K562 (cell line): Measurements from ENCODE around the gene KAT7. TPM values are rescaled to one million over a fixed set of nuclear protein-coding genes. Genes with fewer than 3 reads are reported as not detected.

ENCODE experiments used
- BCOR ChIP-seq: fragments of 450-650 bp; IDR thresholded peaks from 2 replicates; pipeline ENCODE4 v1.6.1; 2016
- C11orf30 ChIP-seq: fragments of 450-650 bp; IDR thresholded peaks from 2 replicates; pipeline ENCODE4 v1.6.1; 2016; ENCODE audit warnings: low read depth, mild to moderate bottlenecking
- CCNT2 ChIP-seq: IDR thresholded peaks from 2 replicates; pipeline ENCODE4 v1.6.1; 2011; ENCODE audit warnings: borderline replicate concordance, low read depth, mild to moderate bottlenecking, moderate library complexity, mixed read lengths, low read length; ENCODE audit not compliant: insufficient read length; ENCODE audit errors: extremely low read depth
- GABPA ChIP-seq: fragments of 200-800 bp; sonication (Bioruptor generic); conservative IDR thresholded peaks from 2 replicates; pipeline ENCODE4 v1.6.1; 2016; ENCODE audit warnings: low read depth, missing genetic modification characterization, missing compliant biosample characterization
- GATAD2B ChIP-seq: fragments of 450-650 bp; IDR thresholded peaks from 2 replicates; pipeline ENCODE4 v1.6.1; 2017; ENCODE audit warnings: mild to moderate bottlenecking, borderline replicate concordance
- HCFC1 ChIP-seq: IDR thresholded peaks from 2 replicates; pipeline ENCODE4 v1.6.1; 2012; ENCODE audit warnings: low read depth, low read length, improper control_type of control experiment
- JUN ChIP-seq, 2 experiments: sonication (generic) in 1 of 2; formaldehyde crosslinking in 1 of 2; IDR thresholded peaks; 2 replicates each; pipeline versions ENCODE4 v1.6.1 to v1.8.0; 2012 to 2022; ENCODE audit warnings: borderline replicate concordance in 2 of 2, mild to moderate bottlenecking in 2 of 2, improper control_type of control experiment in 1 of 2, low read depth in 1 of 2, low read length in 1 of 2, missing genetic modification reagents in 1 of 2
- KDM2B ChIP-seq: fragments of 250-450 bp; sonication (Bioruptor Pico); IDR thresholded peaks from 2 replicates; pipeline ENCODE4 v1.8.0; 2021; ENCODE audit warnings: mild to moderate bottlenecking, moderate library complexity
- L3MBTL2 ChIP-seq: fragments of 450-650 bp; IDR thresholded peaks from 2 replicates; pipeline ENCODE4 v1.6.1; 2016; ENCODE audit warnings: mild to moderate bottlenecking, moderate library complexity
- MAFF ChIP-seq: IDR thresholded peaks from 2 replicates; pipeline ENCODE4 v1.6.1; 2012; ENCODE audit warnings: low read length, improper control_type of control experiment
- POLR2A ChIP-seq: fragments of 450-650 bp; conservative IDR thresholded peaks from 2 replicates; pipeline ENCODE4 v1.6.1; 2016
- POU5F1 ChIP-seq: fragments of 150-350 bp; IDR thresholded peaks from 2 replicates; pipeline ENCODE4 v1.6.1; 2014; ENCODE audit warnings: borderline replicate concordance, low read length, low read depth, mild to moderate bottlenecking; ENCODE audit not compliant: partially characterized antibody
- PRPF4 ChIP-seq: fragments of 200-400 bp; formaldehyde crosslinking; IDR thresholded peaks from one replicate; pipeline ENCODE4 v1.6.1; 2017; ENCODE audit warnings: low read length, low read depth, mild to moderate bottlenecking; ENCODE audit not compliant: insufficient read depth, poor library complexity, severe bottlenecking
- RAD21 ChIP-seq, 2 experiments: fragments of 250-450 bp in 1 of 2; fragments of 450-650 bp in 1 of 2; sonication (Bioruptor Pico) in 1 of 2; formaldehyde crosslinking in 1 of 2; IDR thresholded peaks in 1 of 2; conservative IDR thresholded peaks in 1 of 2; 2 replicates each; pipeline versions ENCODE4 v1.4.0 to v1.8.0; 2020 to 2022; ENCODE audit warnings: mild to moderate bottlenecking in 2 of 2, moderate library complexity in 1 of 2
- RAD51 ChIP-seq: fragments of 450-650 bp; IDR thresholded peaks from 2 replicates; pipeline ENCODE4 v1.7.1; 2016; ENCODE audit warnings: low read depth, mild to moderate bottlenecking, borderline replicate concordance
- RB1 ChIP-seq: fragments of 450-650 bp; IDR thresholded peaks from 2 replicates; pipeline ENCODE4 v1.6.1; 2017; ENCODE audit warnings: low read depth, mild to moderate bottlenecking
- SAFB2 ChIP-seq: fragments of 200-400 bp; formaldehyde crosslinking; IDR thresholded peaks from 2 replicates; pipeline ENCODE4 v1.6.1; 2018; ENCODE audit warnings: borderline replicate concordance, low read length, low read depth, moderate library complexity; ENCODE audit not compliant: severe bottlenecking
- SFPQ ChIP-seq: fragments of 200-400 bp; formaldehyde crosslinking; IDR thresholded peaks from 2 replicates; pipeline ENCODE4 v1.6.1; 2017; ENCODE audit warnings: mild to moderate bottlenecking, low read depth, low read length, moderate library complexity
- SMAD2 ChIP-seq: fragments of 150-350 bp; IDR thresholded peaks from 2 replicates; pipeline ENCODE4 v1.6.1; 2014; ENCODE audit warnings: low read depth, mild to moderate bottlenecking, low read length
- SMC3 ChIP-seq: conservative IDR thresholded peaks from 2 replicates; pipeline ENCODE4 v1.6.1; 2011; ENCODE audit warnings: low read depth, low read length, improper control_type of control experiment; ENCODE audit not compliant: insufficient read depth
- THAP12 ChIP-seq: fragments of 250-450 bp; sonication (Bioruptor Pico); IDR thresholded peaks from 2 replicates; pipeline ENCODE4 v1.9.0; 2021; ENCODE audit warnings: mild to moderate bottlenecking, inconsistent platforms
- ZNF121 ChIP-seq: sonication (generic); formaldehyde crosslinking; conservative IDR thresholded peaks from 2 replicates; pipeline ENCODE4 v1.8.0; 2022; ENCODE audit warnings: missing genetic modification reagents
- ZNF134 ChIP-seq: fragments of 250-450 bp; sonication (Bioruptor Pico); conservative IDR thresholded peaks from 2 replicates; pipeline ENCODE4 v1.4.0; 2020
- ZNF282 ChIP-seq: sonication (generic); formaldehyde crosslinking; IDR thresholded peaks from 2 replicates; pipeline ENCODE4 v1.8.1; 2023; ENCODE audit warnings: missing genetic modification reagents
- ZNF76 ChIP-seq: fragments of 250-450 bp; sonication (Bioruptor Pico); IDR thresholded peaks from 2 replicates; pipeline ENCODE4 v1.4.0; 2020; ENCODE audit warnings: mild to moderate bottlenecking, moderate library complexity, borderline replicate concordance
- ZZZ3 ChIP-seq: fragments of 450-650 bp; IDR thresholded peaks from 2 replicates; pipeline ENCODE4 v1.6.1; 2016; ENCODE audit warnings: antibody characterized with exemption, mild to moderate bottlenecking, moderate library complexity
- polyA plus RNA-seq, 8 experiments: library from polyadenylated mRNA; depleted of rRNA in 4 of 8; stranded (reverse) in 5 of 8; unstranded in 3 of 8; fragments of >200 nt; fragmentation: Nextera tagmentation in 2 of 8; fragmentation: Illumina TruSeq in 1 of 8; extraction: Ambion mirVana in 2 of 8; extraction: Trizol in 1 of 8; gene quantifications; 2 replicates each; pipeline versions ENCODE4 v1.2.1 to v1.2.3, GENCODE V29; 2011 to 2014; ENCODE audit warnings: inconsistent platforms in 1 of 8, missing spikeins in 1 of 8
- total RNA-seq, 7 experiments: library from RNA; depleted of rRNA in 6 of 7; stranded (reverse); fragments of >200 nt in 6 of 7; fragmentation: Illumina TruSeq in 2 of 7; extraction: Trizol in 2 of 7; gene quantifications; 2 replicates each; pipeline versions ENCODE4 v1.2.1 to v1.2.3, GENCODE V29; 2011 to 2021; ENCODE audit warnings: low replicate concordance in 1 of 7

Gene KAT7
- total and polyA plus RNA-seq, 9 of the 15 experiments (the other 6 are each of a cell fraction or from before 2014, with no cell fraction given) = 10.8 to 57.3 (median 34.8) TPM

GRCh38 chr17:49739641-49740271 lies 48.7 kb upstream of the KAT7 start (continued):
- TF ChIP-seq KDM2B (no peak), SAFB2 (no peak), ZNF121 (CRISPR knock-in tag) (no peak), JUN (IDR thresholded peaks at IDR 0.05; ENCODE audit: borderline replicate concordance, low read depth, low read length) (peak; percentile 63; the same call in 1 of the 2 replicates), JUN (CRISPR knock-in tag; IDR thresholded peaks at IDR 0.05; ENCODE audit: borderline replicate concordance) (no peak), GATAD2B (peak; percentile 85), THAP12 (CRISPR knock-in tag) (no peak), ZNF282 (no peak), BCOR (peak; percentile 97), MAFF (peak; percentile 53), ZZZ3 (no peak; the same call in 1 of the 2 replicates), PRPF4 (no peak), SMAD2 (no peak), C11orf30 (peak; percentile 67), POU5F1 (no peak), CCNT2 (peak; percentile 100), HCFC1 (peak; percentile 52; the same call in 1 of the 2 replicates), RAD51 (peak; percentile 85), SMC3 (no peak), L3MBTL2 (peak; percentile 73; the same call in 1 of the 2 replicates), RB1 (no peak), POLR2A (peak; percentile 56; the same call in 1 of the 2 replicates), ZNF134 (CRISPR knock-in tag) (peak; percentile 77), RAD21 (CRISPR knock-in tag; conservative IDR thresholded peaks at IDR 0.05 in 1 of 2, IDR thresholded peaks at IDR 0.05 in 1 of 2) (peak; percentile 11 to 55; a peak in 3 of 4 replicates), SFPQ (no peak), ZNF76 (CRISPR knock-in tag) (peak; percentile 88), GABPA (tag) (peak; percentile 59)
